Ishikawa (cell line): Measurements from ENCODE around the gene PREX1.

ENCODE experiments used
- CEBPB ChIP-seq: IDR thresholded peaks from 2 replicates; pipeline ENCODE4 v1.6.1; 2012
- CREB1 ChIP-seq: IDR thresholded peaks from 2 replicates; pipeline ENCODE4 v1.6.1; 2012; ENCODE audit warnings: low read depth
- EGR1 ChIP-seq: IDR thresholded peaks from 2 replicates; pipeline ENCODE4 v1.6.1; 2012
- FOXM1 ChIP-seq: IDR thresholded peaks from 2 replicates; pipeline ENCODE4 v1.6.1; 2012; ENCODE audit warnings: low read depth, borderline replicate concordance
- MAX ChIP-seq: IDR thresholded peaks from 2 replicates; pipeline ENCODE4 v1.6.1; 2012
- NFIC ChIP-seq: IDR thresholded peaks from 2 replicates; pipeline ENCODE4 v1.6.1; 2012
- RAD21 ChIP-seq: IDR thresholded peaks from 2 replicates; pipeline ENCODE4 v1.6.1; 2012; ENCODE audit warnings: low read depth
- TAF1 ChIP-seq: IDR thresholded peaks from 2 replicates; pipeline ENCODE4 v1.6.1; 2012; ENCODE audit warnings: low read depth, mild to moderate bottlenecking
- TCF12 ChIP-seq: IDR thresholded peaks from 2 replicates; pipeline ENCODE4 v1.6.1; 2012; ENCODE audit warnings: low read depth
- TEAD4 ChIP-seq: IDR thresholded peaks from 2 replicates; pipeline ENCODE4 v1.6.1; 2012
- YY1 ChIP-seq: IDR thresholded peaks from 2 replicates; pipeline ENCODE4 v1.6.1; 2012; ENCODE audit warnings: low read depth
- ZBTB7A ChIP-seq: IDR thresholded peaks from 2 replicates; pipeline ENCODE4 v1.6.1; 2012; ENCODE audit warnings: low read depth
- TF ChIP-seq, protein P1 (sequence below): IDR thresholded peaks from 2 replicates; pipeline ENCODE4 v1.6.1; 2012; ENCODE audit warnings: low read depth, mild to moderate bottlenecking
- TF ChIP-seq, protein P2 (sequence below): IDR thresholded peaks from 2 replicates; pipeline ENCODE4 v1.6.1; 2012

Gene PREX1

GRCh38 chr20:48665785-48666184, 162.0 kb downstream of the PREX1 start:
- TF ChIP-seq, protein P1, sequence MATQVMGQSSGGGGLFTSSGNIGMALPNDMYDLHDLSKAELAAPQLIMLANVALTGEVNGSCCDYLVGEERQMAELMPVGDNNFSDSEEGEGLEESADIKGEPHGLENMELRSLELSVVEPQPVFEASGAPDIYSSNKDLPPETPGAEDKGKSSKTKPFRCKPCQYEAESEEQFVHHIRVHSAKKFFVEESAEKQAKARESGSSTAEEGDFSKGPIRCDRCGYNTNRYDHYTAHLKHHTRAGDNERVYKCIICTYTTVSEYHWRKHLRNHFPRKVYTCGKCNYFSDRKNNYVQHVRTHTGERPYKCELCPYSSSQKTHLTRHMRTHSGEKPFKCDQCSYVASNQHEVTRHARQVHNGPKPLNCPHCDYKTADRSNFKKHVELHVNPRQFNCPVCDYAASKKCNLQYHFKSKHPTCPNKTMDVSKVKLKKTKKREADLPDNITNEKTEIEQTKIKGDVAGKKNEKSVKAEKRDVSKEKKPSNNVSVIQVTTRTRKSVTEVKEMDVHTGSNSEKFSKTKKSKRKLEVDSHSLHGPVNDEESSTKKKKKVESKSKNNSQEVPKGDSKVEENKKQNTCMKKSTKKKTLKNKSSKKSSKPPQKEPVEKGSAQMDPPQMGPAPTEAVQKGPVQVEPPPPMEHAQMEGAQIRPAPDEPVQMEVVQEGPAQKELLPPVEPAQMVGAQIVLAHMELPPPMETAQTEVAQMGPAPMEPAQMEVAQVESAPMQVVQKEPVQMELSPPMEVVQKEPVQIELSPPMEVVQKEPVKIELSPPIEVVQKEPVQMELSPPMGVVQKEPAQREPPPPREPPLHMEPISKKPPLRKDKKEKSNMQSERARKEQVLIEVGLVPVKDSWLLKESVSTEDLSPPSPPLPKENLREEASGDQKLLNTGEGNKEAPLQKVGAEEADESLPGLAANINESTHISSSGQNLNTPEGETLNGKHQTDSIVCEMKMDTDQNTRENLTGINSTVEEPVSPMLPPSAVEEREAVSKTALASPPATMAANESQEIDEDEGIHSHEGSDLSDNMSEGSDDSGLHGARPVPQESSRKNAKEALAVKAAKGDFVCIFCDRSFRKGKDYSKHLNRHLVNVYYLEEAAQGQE = no peak
- no peak for TF ChIP-seq EGR1
- no peak for TF ChIP-seq MAX
- no peak for TF ChIP-seq ZBTB7A
- TF ChIP-seq TCF12 = no peak
- no peak for TF ChIP-seq FOXM1
- TF ChIP-seq TEAD4 = no peak
- TF ChIP-seq, protein P2, sequence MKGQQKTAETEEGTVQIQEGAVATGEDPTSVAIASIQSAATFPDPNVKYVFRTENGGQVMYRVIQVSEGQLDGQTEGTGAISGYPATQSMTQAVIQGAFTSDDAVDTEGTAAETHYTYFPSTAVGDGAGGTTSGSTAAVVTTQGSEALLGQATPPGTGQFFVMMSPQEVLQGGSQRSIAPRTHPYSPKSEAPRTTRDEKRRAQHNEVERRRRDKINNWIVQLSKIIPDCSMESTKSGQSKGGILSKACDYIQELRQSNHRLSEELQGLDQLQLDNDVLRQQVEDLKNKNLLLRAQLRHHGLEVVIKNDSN = no peak

- TF ChIP-seq, protein P2 = no peak
- TF ChIP-seq TEAD4 = no peak
- TF ChIP-seq EGR1 = no peak
- TF ChIP-seq NFIC = no peak
- no peak for TF ChIP-seq CREB1
- no peak for TF ChIP-seq FOXM1
These were observed 165.1 kb downstream of the PREX1 start for GRCh38 chr20:48662711-48663110.

DNA sequence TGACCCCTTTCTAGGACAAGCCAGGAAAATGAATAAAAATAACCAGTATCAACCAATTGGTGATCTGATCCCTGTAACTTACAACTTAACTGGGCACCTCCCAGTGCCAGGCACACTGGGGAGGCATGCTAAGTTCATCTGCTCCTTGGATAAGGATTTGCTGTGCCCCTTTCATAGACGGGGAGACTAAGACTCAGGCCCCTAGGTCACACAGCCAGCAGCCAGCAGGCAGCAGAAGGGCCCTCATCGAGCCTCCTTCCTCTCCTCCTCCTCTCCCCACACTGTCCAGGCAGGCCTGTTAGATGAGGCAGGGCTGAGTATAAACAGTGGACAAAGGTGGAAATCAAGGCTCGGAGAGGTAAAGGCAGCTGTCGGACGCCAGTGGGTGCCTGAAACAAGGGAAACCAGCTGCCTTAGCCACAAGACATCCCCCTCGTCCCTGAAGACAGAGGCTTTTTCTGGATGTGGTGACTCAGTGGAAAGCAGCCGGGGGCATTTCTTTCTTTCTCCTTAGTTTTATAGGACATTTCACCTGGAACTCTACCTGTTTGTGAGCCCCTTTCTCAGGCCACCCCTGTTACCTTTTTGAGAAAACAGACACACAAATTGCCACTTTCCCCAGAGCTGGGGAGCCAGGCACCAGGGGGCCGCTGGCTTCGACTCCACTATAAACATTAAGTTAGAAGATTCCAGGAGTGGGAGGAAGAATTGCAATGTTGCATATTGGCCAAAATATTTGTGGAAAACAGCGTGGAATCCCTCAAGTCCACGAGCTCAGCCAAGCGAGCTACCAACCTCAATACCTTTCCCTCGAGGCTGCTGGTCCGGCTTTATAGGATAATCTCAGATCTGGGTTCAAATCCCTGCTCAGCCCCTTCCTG, 166.0 kb downstream of the PREX1 start:
- TF ChIP-seq, protein P1 = no peak
- TF ChIP-seq FOXM1 (no peak), TCF12 (no peak), RAD21 (no peak), TEAD4 (no peak), ZBTB7A (no peak), TAF1 (no peak), NFIC (no peak)

- TF ChIP-seq, protein P1 = no peak
- TF ChIP-seq TCF12 (no peak), CREB1 (no peak), TAF1 (no peak), CEBPB (no peak), TEAD4 (no peak), MAX (no peak), EGR1 (no peak), YY1 (no peak)
- TF ChIP-seq, protein P2 = no peak
These were observed 167.0 kb downstream of the PREX1 start for GRCh38 chr20:48660788-48661187.
